Stimulated activated memory B cell treated with anti-CD40 and anti-IgM and Interleukin-4, amounts not matched to agents 10 μg/mL and 1 μg/mL and 100 μg/mL, for 72 hours (primary cell): ENCODE results near the gene SDHA.
"Not testable (repeated sequence)": the region's sequence is repeated elsewhere in the genome, so short reads cannot be mapped to it uniquely, and the experiment has no call there.

Experiments used
- ATAC-seq: fragments of 150-1000 bp; cut with Tn5 transposase; 2 replicates; pipeline ENCODE4 v1.10.0; 2021
- H3K27ac Mint-ChIP-seq: one replicate; pipeline ENCODE4 v1.8.0; 2022; ENCODE audit warnings: mild to moderate bottlenecking, mixed read lengths
- H3K27me3 Mint-ChIP-seq: one replicate; pipeline ENCODE4 v1.8.0; 2022; ENCODE audit warnings: mixed read lengths
- H3K36me3 Mint-ChIP-seq: one replicate; pipeline ENCODE4 v1.8.0; 2022; ENCODE audit warnings: mixed read lengths
- H3K4me1 Mint-ChIP-seq: one replicate; pipeline ENCODE4 v1.8.0; 2022; ENCODE audit warnings: mixed read lengths
- H3K4me3 Mint-ChIP-seq: one replicate; pipeline ENCODE4 v1.8.0; 2022; ENCODE audit warnings: mild to moderate bottlenecking, moderate library complexity, mixed read lengths
- H3K9me3 Mint-ChIP-seq: one replicate; pipeline ENCODE4 v1.8.0; 2022; ENCODE audit warnings: mixed read lengths

The SDHA gene

GRCh38 chr5:241045-241669 lies 23.0 kb downstream of the SDHA start:
- not testable (repeated sequence) for H3K27ac Mint-ChIP-seq, H3K27me3 Mint-ChIP-seq, ATAC-seq, H3K9me3 Mint-ChIP-seq, H3K4me1 Mint-ChIP-seq, H3K4me3 Mint-ChIP-seq
- H3K36me3 Mint-ChIP-seq: peaks cover 64% of the 10 kb centered on the region

- not testable (repeated sequence) for H3K27me3 Mint-ChIP-seq, H3K9me3 Mint-ChIP-seq, H3K4me1 Mint-ChIP-seq, H3K27ac Mint-ChIP-seq, ATAC-seq, H3K4me3 Mint-ChIP-seq
- H3K36me3 Mint-ChIP-seq: peaks cover 75% of the 10 kb centered on the region
Observed at GRCh38 chr5:243683-244367, 25.7 kb downstream of the SDHA start.

DNA sequence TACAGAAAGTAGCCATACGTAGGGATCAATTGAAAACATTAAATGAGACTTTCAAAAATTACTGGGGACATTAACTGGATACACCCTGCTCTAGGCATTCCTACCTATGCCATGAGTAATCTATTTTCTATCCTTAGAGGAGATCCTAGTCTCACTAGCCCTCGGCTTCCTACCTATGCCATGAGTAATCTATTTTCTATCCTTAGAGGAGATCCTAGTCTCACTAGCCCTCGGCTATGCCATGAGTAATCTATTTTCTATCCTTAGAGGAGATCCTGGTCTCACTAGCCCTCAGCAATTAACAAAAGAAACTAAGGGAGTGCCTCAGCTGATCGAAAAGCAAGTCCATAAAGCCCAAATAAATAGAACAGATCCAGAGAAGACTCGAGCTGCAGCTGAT lies 27.6 kb downstream of the SDHA start:
- H3K27ac Mint-ChIP-seq, ATAC-seq, H3K4me1 Mint-ChIP-seq, H3K9me3 Mint-ChIP-seq, H3K27me3 Mint-ChIP-seq, H3K4me3 Mint-ChIP-seq: not testable (repeated sequence)
- peaks cover 76% of the 10 kb centered on the region for H3K36me3 Mint-ChIP-seq

- not testable (repeated sequence) for H3K4me3 Mint-ChIP-seq, H3K9me3 Mint-ChIP-seq, H3K27ac Mint-ChIP-seq, ATAC-seq, H3K4me1 Mint-ChIP-seq, H3K27me3 Mint-ChIP-seq
- H3K36me3 Mint-ChIP-seq: peaks cover 60% of the 10 kb centered on the region
Observed at GRCh38 chr5:250396-250795, 32.3 kb downstream of the SDHA start.

DNA sequence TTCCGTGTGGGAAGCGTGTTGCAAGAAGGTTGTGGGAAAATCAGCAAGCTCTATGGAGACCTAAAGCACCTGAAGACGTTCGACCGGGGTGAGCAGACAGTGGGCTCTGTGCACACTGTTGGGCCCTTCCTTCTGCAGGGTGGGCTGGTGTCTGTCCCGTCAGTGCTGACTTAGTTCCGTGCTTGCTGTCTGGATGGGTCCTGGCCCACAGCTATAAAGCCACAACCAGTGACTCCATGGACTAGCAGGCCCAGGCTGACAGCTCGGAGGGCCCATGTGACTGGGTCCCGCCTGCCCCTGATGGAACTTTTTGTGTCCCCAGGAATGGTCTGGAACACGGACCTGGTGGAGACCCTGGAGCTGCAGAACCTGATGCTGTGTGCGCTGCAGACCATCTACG lies 32.9 kb downstream of the SDHA start:
- H3K27me3 Mint-ChIP-seq, H3K4me1 Mint-ChIP-seq, ATAC-seq, H3K9me3 Mint-ChIP-seq, H3K4me3 Mint-ChIP-seq, H3K27ac Mint-ChIP-seq: not testable (repeated sequence)
- H3K36me3 Mint-ChIP-seq: peaks cover 58% of the 10 kb centered on the region

GRCh38 chr5:251538-251937 lies 33.4 kb downstream of the SDHA start:
- not testable (repeated sequence) for H3K4me3 Mint-ChIP-seq

GRCh38 chr5:251975-252374 lies 33.9 kb downstream of the SDHA start:
- not testable (repeated sequence) for H3K27me3 Mint-ChIP-seq, H3K9me3 Mint-ChIP-seq, H3K4me3 Mint-ChIP-seq, ATAC-seq, H3K4me1 Mint-ChIP-seq
- Mint-ChIP-seq H3K36me3 (peaks cover 58% of the 10 kb centered on the region), H3K27ac (peak overlapping the region; percentile 68)

More at GRCh38 chr5:251538-251937, 33.4 kb downstream of the SDHA start:
- H3K27ac Mint-ChIP-seq, ATAC-seq, H3K9me3 Mint-ChIP-seq, H3K4me1 Mint-ChIP-seq, H3K27me3 Mint-ChIP-seq: not testable (repeated sequence)
- H3K36me3 Mint-ChIP-seq: peaks cover 58% of the 10 kb centered on the region

- Mint-ChIP-seq H3K27me3 (no peaks in the 10 kb centered on the region), H3K9me3 (no peaks in the 10 kb centered on the region)
- no peak for ATAC-seq
Observed at GRCh38 chr5:252546-252945, 34.4 kb downstream of the SDHA start.

GRCh38 chr5:254322-254721 lies 36.2 kb downstream of the SDHA start:
- not testable (repeated sequence) for H3K9me3 Mint-ChIP-seq, H3K27me3 Mint-ChIP-seq, ATAC-seq, H3K4me1 Mint-ChIP-seq, H3K4me3 Mint-ChIP-seq, H3K27ac Mint-ChIP-seq
- peaks cover 62% of the 10 kb centered on the region for H3K36me3 Mint-ChIP-seq

More at GRCh38 chr5:252546-252945, 34.4 kb downstream of the SDHA start:
- peaks cover 58% of the 10 kb centered on the region for H3K36me3 Mint-ChIP-seq
- H3K4me1 Mint-ChIP-seq: peaks cover 7% of the 10 kb centered on the region
- H3K4me3 Mint-ChIP-seq: no peak overlapping the region
- H3K27ac Mint-ChIP-seq: peak overlapping the region; percentile 68

GRCh38 chr5:255116-255515 lies 37.0 kb downstream of the SDHA start:
- H3K27me3 Mint-ChIP-seq, H3K9me3 Mint-ChIP-seq, H3K27ac Mint-ChIP-seq, H3K4me3 Mint-ChIP-seq, ATAC-seq, H3K4me1 Mint-ChIP-seq: not testable (repeated sequence)
- H3K36me3 Mint-ChIP-seq: peaks cover 58% of the 10 kb centered on the region

DNA sequence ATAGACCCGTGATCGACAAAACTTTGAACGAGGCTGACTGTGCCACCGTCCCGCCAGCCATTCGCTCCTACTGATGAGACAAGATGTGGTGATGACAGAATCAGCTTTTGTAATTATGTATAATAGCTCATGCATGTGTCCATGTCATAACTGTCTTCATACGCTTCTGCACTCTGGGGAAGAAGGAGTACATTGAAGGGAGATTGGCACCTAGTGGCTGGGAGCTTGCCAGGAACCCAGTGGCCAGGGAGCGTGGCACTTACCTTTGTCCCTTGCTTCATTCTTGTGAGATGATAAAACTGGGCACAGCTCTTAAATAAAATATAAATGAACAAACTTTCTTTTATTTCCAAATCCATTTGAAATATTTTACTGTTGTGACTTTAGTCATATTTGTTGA lies 38.2 kb downstream of the SDHA start:
- not testable (repeated sequence) for H3K27me3 Mint-ChIP-seq, H3K9me3 Mint-ChIP-seq, H3K4me1 Mint-ChIP-seq, ATAC-seq, H3K27ac Mint-ChIP-seq, H3K4me3 Mint-ChIP-seq
- H3K36me3 Mint-ChIP-seq: peaks cover 57% of the 10 kb centered on the region

- H3K9me3 Mint-ChIP-seq: peaks cover 10% of the 10 kb centered on the region
- peaks cover 7% of the 10 kb centered on the region for H3K4me1 Mint-ChIP-seq
- no peak overlapping the region for H3K27ac Mint-ChIP-seq
- ATAC-seq: no peak
- H3K36me3 Mint-ChIP-seq: peaks cover 64% of the 10 kb centered on the region
- H3K27me3 Mint-ChIP-seq: no peaks in the 10 kb centered on the region
- no peak overlapping the region for H3K4me3 Mint-ChIP-seq
Observed at GRCh38 chr5:257148-257547, 39.0 kb downstream of the SDHA start.

DNA sequence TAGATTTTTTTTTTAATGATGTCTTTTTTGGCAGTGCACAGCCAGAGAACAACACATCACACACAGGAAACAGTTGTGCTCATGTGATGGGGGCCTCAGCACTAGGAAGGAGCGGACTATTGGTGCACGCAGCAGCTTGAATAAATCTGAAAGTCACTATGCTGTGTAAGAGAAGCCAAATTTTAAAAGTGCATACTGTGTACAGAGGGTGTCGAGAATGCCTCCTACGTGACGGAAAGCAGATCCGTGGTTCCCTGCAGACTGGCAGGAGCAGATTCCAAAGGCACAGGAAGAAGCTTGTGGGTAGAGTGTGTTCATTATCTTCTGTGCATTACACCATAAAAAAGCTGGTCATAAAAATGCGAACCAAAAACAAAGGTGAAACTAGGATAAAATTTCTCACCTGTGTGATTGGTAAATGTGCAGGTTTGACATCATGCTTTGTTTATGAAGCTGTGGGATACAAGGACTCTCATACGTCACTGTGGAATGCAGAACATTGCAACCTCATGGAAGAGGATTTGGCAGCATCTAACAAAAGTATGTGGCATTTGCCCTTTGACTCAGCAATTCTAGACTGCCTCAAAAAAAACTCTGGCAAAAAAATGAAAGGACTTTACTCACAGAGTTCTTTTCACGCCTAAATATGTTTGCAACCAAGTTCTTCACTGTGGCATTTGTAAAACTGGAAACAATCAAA lies 45.3 kb downstream of the SDHA start:
- H3K36me3 Mint-ChIP-seq: peaks cover 37% of the 10 kb centered on the region
- H3K27me3 Mint-ChIP-seq, H3K4me1 Mint-ChIP-seq, H3K4me3 Mint-ChIP-seq, ATAC-seq, H3K9me3 Mint-ChIP-seq, H3K27ac Mint-ChIP-seq: not testable (repeated sequence)

DNA sequence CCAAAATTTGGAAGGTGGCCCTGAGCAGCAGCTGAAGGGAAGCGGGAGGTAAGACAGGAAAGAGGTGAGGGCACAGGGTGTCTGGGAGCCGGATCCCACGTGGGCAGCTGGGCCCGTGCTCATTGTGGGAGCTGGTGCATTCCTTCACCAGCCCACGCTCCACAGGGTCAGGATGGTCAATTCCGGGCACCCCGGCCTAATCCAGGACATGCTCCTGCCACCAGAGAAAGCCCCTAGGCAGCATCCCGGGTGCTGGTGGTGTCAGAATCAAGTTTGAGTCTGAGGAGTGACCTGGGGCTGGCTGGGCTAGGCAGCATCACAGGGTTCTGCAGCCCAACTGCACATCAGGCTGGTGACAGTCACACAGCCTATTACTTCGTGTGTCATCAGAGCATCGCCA lies 46.2 kb downstream of the SDHA start:
- Mint-ChIP-seq H3K27ac (no peak overlapping the region), H3K36me3 (peaks cover 28% of the 10 kb centered on the region), H3K9me3 (peaks cover 2% of the 10 kb centered on the region), H3K4me3 (no peak overlapping the region), H3K27me3 (no peaks in the 10 kb centered on the region), H3K4me1 (no peaks in the 10 kb centered on the region)
- ATAC-seq: no peak

DNA sequence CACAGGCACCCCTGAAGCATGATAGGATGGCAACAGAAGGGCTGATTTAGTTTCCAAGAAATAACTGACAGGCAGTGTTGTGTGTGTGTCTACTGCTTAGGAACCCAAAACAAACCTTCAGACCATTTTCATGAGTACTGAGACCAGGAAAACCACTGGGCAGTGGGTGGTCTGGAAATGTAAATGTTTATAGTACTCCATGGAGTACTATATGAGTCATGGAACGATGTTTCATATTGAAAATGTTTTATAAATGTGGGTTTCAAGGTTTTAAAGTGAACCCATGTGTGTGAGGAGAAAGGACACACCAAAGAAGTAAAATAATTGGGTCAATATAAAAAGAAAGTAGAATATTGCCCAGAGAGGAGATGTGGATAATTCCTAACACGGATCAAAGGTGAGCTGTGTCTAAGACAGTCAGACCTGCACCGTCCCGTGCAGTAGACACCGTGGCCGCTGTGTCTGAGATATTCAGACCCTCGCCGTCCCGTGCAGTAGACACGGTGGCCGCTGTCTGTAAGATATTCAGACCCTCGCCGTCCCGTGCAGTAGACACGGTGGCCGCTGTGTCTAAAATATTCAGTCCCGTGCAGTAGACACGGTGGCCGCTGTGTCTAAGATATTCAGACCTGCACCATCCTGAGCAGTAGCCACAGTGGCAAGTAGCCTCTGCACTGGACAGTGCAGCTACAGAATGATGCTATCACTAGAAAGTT lies 48.3 kb downstream of the SDHA start:
- H3K36me3 Mint-ChIP-seq: peaks cover 26% of the 10 kb centered on the region
- ATAC-seq: not testable (repeated sequence)

More for the DNA sequence above, 48.3 kb downstream of the SDHA start:
- H3K4me3 Mint-ChIP-seq, H3K9me3 Mint-ChIP-seq, H3K4me1 Mint-ChIP-seq, H3K27ac Mint-ChIP-seq, H3K27me3 Mint-ChIP-seq: not testable (repeated sequence)
